ENCODE data around the gene PCNX3.

DNA sequence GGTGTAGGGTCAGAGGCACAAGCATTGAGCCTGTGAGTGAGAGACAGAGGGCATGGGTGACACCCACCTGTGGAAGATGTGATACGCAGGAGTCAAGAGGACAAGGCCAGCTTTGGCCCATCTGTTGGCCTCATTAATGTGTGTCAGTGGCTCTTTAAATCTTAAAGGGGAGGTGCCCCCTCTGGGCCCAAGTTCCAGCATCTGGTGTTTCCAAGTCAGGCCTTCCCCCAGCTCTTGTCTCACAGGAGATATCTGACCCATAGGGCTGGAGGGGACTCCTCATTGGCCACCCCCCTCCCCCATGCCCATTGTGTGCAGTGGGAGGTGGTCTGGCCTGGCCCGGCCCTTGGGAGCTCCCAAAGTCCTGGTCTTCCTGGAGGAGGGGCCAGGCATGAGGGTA is 28.9 kb upstream of the PCNX3 start:
- no peak for TF ChIP-seq POLR2AphosphoS5 (IDR thresholded peaks at IDR 0.05; ENCODE audit: low read depth, low read length)
- no peak for TF ChIP-seq ZBTB1 (CRISPR knock-in tag; IDR thresholded peaks at IDR 0.05; ENCODE audit: borderline replicate concordance)
- TF ChIP-seq, protein P1, sequence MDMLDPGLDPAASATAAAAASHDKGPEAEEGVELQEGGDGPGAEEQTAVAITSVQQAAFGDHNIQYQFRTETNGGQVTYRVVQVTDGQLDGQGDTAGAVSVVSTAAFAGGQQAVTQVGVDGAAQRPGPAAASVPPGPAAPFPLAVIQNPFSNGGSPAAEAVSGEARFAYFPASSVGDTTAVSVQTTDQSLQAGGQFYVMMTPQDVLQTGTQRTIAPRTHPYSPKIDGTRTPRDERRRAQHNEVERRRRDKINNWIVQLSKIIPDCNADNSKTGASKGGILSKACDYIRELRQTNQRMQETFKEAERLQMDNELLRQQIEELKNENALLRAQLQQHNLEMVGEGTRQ (IDR thresholded peaks at IDR 0.05; ENCODE audit: low read depth, low read length): no peak
- TF ChIP-seq, protein P1 (CRISPR knock-in tag; IDR thresholded peaks at IDR 0.05; ENCODE audit: borderline replicate concordance): no peak
- no peak for TF ChIP-seq MTA1 (CRISPR knock-in tag; IDR thresholded peaks at IDR 0.05; ENCODE audit: borderline replicate concordance)
- no peak for TF ChIP-seq ELF4 (CRISPR knock-in tag; IDR thresholded peaks at IDR 0.05; ENCODE audit: borderline replicate concordance)
